ENCODE results near the gene NBEA.
"Not testable (repeated sequence)": the region's sequence is repeated elsewhere in the genome, so short reads cannot be mapped to it uniquely, and the experiment has no call there.

The NBEA gene

DNA sequence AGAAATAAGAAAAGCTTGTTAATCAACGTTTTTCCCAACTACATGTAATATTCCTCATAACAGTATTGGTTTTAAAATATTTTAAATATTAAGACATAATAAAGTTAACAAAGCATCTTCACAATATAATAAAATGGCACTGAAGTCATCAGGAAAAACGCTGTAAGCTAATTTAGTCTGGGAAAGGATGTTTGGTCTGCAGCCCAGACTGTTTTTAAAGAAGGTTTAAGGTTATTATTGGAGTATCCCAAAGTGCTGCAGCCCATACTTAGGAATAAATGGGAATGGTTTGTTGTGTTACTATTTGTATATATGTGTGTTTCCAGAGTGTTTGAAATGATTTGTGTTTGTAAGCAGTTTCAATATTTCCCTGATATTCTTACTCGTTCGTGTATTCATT, 727.3 kb downstream of the NBEA start:
- no peak for DNase-seq (ENCODE audit: low read depth)

DNA sequence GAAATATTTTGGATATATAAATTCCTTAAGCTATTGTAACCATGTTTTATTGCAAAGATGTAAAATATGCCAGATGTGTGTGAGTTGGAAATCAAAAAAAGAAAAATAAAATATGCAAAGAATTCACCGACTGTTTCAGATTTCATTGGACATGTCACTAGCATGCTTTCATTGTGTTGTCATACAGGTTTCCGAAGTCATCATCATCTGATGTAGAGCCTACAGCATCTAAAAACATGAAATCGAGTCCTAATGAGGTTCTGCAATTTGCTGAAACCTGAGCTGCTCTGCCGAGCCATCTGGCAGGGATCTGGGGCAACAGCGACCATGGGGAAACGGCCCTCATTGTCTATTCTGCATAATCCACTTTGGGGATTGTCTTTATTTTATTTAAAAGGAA, 730.5 kb downstream of the NBEA start:
- no peak for DNase-seq (ENCODE audit: low read depth)

- no peak for DNase-seq (ENCODE audit: low read depth)
Measured at GRCh38 chr13:35675651-35676050, 733.6 kb downstream of the NBEA start.

GRCh38 chr13:35677863-35678262, 735.8 kb downstream of the NBEA start:
- not testable (repeated sequence) for DNase-seq (ENCODE audit: low read depth)

DNA sequence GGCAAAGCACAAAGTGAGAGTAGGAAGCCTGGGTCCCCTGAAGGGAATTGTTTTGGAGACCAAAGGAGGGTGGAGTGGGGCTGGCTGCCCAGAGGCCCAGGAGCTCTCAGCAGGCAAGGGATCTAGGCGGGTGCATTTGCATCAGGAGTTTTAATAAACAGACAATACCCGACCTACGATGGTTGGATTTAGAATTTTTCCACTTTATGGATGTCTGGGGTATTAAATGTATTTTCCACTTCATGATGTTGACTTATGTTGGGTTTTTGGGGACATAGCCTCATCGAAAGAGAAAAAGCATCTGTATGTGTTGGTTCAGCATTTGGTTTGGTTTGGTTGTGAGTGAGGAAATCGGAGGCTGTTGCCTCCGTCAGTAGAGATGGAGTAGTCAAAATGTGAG, 739.6 kb downstream of the NBEA start:
- DNase-seq (ENCODE audit: low read depth) = no peak

DNA sequence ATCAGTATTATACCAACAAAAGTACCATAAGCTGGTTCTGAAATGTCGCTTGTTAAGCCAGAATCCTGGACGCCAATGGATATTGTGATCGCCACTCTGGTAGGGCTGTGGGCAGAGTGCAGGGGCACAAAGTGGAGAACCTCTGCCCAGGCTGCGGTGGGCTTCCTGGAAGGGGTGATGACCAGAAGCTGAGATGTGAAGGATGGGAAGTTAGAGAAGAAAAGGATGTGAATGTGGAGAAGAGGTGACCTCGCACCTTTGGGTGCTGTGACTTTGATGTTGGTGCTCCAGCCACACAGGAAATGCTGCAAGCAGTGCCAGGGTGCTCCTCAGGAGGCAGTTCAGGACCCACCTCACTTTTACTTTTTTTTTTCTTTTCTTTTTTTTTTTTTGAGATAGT, 742.4 kb downstream of the NBEA start:
- DNase-seq (ENCODE audit: low read depth) = no peak

- DNase-seq (ENCODE audit: low read depth) = no peak
Measured at GRCh38 chr13:35687336-35687735, 745.3 kb downstream of the NBEA start.

- DNase-seq (ENCODE audit: low read depth) = no peak
Measured at GRCh38 chr13:35690581-35691207, 748.6 kb downstream of the NBEA start.

DNA sequence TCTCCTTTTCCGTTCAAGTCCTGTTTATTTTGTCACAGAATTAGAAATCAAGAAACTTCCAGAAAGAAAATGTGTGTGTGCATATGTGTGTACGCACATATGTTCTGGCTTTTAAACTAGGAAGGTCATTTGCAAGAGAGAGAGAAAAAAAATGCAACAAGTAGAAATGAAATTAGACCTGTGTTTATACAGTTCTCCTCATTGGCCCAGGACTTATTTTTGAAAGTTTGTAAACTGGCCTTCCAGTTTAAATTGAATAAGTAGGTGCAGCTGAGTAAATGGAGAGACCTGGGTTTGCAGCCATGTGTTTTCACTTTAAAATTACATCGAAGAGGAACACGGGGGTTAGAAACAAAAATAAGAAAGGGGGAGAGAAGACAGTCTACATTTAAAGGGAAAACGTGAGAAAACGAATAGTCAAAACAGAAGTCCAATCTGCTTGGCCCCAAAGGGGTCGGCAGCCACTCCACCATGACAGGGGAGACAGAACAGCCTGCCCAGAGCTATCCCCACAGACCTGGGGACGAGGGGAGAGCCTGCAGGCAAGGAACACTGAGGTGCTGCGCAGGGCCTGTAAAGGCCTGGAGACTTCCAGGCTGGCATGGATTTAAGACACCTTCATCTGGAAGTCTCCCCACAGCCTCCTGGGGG, 751.2 kb downstream of the NBEA start:
- no peak for DNase-seq (ENCODE audit: low read depth)

DNA sequence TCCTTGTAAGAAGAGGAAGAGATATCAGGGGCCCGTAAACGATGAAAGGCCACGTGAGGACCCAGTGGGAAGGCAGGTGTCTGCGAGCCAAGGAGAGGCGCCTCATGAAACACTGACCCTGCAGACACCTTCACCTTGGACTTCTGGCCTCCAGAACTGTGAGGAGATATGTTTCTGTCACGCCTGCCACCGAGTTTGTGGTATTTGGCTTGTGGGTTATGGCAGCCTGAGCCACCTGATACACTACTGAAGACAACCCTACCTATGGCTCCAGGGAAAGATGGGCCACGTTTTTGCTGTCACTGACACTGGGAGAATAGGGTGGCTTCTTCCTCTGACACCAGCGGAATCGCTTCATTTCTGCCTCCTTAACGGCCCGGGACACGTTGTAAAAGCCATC, 752.0 kb downstream of the NBEA start:
- DNase-seq (ENCODE audit: low read depth) = no peak

DNA sequence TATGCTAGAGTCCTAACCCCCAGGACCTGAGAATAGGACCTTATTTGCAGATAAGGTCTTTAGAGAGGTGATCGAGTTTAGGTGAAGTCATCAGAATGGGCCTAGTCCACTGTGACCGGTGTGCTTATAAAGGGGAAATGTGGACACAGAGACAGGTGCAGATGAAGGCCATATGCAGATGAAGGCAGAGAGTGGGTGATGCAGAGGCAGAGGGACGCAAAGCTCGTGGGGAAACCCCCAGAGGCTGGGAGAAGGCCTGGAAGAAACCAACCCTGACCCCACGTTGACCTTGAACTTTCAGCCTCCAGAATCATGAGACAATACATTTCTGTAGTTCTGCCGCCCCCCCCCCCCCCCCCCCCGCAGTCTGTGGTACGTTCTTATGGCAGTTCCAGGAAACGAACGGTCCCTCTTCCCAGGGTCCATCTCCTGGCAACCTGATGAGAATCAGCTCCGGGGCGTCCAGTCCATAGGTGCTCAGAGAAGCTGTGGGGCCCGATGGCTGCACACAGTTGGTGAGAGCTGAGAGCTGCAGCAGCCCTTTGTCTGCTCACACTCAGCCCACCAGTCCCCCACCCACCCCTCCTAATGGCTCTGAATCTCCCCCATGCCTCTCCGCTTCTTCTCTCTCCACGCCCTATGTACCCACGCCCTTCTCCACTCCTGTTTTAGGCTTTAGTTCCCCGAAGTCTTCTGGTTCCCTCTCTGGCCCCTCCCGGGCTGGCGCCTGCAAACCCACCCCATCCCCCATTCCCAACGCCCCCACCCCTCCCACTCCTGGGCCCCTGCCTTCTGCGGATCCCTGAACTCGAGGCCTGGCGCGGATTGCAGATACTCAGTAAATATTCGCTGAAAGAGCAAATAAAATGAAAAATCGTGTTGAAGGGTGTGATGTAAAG, 752.7 kb downstream of the NBEA start:
- DNase-seq (ENCODE audit: low read depth) = no peak

- no peak for DNase-seq (ENCODE audit: low read depth)
Measured at GRCh38 chr13:35695448-35695770, 753.3 kb downstream of the NBEA start.

GRCh38 chr13:35697186-35697730, 755.2 kb downstream of the NBEA start:
- no peak for DNase-seq (ENCODE audit: low read depth)

- DNase-seq (ENCODE audit: low read depth) = no peak
Measured at GRCh38 chr13:35698911-35699576, 757.0 kb downstream of the NBEA start.

DNA sequence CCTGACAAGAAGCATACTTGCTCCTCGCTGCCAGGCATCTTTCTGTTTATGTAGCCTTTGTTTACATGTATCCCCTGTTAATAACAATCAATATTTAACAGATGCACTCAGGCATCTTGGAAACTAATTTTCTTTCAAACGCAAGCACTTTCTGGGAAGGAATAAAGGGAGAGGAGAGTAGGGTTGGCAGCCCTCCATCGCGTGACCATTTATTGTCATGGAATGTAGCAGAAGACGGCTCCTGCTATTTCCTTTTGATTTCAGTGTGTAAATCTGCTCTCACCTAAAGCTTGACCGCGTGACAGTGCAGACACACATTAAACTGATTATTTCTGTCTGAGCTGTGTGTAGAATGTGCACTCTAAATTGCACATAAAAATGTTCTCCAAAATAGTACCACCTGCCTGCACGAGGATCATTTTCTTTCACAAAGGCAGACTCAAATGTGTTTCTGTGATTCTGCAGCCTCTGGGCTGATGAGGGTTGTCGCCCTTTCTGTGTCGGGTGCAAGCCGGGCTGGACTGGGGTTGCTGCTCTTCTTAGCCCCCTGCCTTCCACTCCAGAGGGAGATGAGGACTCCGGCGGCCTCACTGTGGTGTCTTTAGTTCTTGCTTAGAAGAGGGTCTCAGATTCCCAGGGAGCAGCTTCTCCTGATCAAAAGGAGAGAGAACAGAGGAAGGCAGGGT, 757.9 kb downstream of the NBEA start:
- DNase-seq (ENCODE audit: low read depth) = no peak

DNA sequence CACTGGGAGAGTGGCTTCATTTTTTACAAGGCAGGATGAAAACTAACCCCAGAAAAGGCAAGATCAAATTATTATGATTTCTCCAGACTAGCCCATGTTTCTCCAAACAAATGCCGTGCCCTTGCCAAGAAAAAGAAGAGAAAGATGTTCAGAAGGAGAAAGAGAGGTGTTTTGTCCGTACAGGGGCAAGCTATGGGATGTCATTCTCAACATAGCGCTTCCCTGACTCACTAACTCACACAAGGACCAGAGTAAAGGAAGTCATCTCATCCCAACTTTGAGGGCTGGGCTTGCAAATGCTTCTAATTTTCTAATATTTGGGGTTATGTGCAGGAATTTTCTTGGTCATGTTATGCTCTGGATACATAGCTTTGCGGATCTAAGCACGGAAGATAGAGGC, 758.6 kb downstream of the NBEA start:
- DNase-seq (ENCODE audit: low read depth) = no peak

DNA sequence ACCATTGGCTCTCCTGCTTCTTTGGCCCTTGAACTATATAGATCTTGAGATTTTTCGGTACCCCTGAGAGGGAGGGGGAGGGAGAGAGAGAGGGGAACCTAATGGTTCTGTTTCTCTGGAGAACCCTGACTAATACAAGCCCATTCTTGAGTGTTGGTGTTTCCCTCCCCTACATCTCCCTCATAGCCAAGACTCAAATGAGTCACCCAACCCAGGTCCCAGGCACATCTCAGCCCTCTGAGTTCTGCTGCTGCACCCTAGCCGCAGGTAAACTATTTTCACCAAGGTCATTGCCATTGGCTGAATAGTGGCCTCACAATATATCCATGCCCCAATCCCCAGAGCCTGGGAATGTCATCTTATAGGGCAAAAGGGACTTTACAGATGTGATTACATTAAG, 760.2 kb downstream of the NBEA start:
- no peak for DNase-seq (ENCODE audit: low read depth)

DNA sequence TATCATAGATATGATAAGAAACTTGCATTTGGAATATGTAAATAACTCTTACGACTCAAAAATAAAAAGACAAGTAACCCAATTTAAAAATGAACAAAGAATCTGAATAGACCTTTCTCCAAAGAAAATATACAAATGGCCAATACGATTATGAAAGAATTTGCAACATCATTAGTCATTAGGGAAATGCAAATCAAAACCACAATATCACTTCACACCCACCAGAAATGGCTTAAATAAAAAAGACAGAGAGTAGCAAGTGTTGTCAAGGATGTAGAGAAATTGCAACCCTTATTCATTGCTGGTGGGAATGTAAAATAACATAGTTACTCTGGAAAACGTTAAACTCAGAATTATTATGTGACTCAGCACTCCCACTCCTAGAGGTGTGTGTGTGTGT, 761.0 kb downstream of the NBEA start:
- no peak for DNase-seq (ENCODE audit: low read depth)

DNA sequence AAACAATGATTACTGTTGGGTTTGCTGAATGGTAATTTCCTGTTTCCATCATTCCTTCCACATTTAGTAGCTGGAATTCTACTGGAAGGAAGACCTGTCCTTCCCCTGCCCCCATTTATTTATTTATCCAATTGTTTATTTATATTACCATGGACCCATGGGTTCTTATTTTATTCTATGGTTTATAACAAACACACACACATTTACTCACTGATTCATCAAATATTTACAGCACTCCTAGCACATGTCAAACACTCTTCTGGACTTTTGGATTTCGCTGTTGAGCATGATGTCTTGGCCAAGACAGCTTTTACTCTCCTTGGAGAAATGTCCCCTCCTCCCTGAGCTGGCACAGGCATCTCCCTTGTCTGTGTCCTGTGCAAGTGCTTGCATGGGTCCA, 762.3 kb downstream of the NBEA start:
- no peak for DNase-seq (ENCODE audit: low read depth)

DNA sequence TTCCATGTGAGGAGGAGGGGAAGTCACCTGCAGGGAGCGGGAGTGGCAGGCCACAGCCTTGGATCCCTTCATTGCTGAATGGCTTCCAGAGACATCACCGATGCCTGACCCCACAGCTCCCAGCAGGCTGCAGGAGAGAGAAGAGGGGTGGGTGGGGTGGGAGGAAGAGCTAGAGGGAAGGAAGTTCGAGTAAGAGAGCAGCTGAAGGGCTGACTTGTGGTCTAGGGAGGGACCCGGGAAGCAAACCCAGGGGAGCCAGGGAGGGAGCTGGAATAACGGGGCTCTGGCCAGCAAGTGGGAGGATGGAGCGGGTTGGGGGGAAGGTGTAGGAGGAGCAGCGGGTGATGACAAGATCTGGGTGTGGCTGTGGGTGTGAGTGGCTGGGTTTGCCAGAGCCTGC, 764.2 kb downstream of the NBEA start:
- no peak for DNase-seq (ENCODE audit: low read depth)

- no peak for DNase-seq (ENCODE audit: low read depth)
Measured at GRCh38 chr13:35706721-35707120, 764.7 kb downstream of the NBEA start.

- no peak for DNase-seq (ENCODE audit: low read depth)
Measured at GRCh38 chr13:35711909-35712308, 769.8 kb downstream of the NBEA start.

All from stimulated activated CD8-positive, alpha-beta memory T cell treated with anti-CD3 and anti-CD28 coated beads, Interleukin-12 subunit alpha, Interleukin-12 subunit beta, amount 100 ng/mL, for 1 hour (primary cell).